ENCODE results near the gene VIP.
"Not testable (repeated sequence)": the region's sequence is repeated elsewhere in the genome, so short reads cannot be mapped to it uniquely, and the experiment has no call there.

VIP gene
- total RNA-seq: 0 reads per million in 2 donors

- DNase-seq: peak in 1 of 5 experiments; percentile 3
These were observed at the start of gene VIP for GRCh38 chr6:152750694-152751093. Gene VIP, plus strand, starts transcription at chr6:152750797. Its CDS starts 1,381 bp downstream, at chr6:152752178.

GRCh38 chr6:152701081-152701862 lies 49.3 kb upstream of the VIP start:
- no peak for DNase-seq

DNA sequence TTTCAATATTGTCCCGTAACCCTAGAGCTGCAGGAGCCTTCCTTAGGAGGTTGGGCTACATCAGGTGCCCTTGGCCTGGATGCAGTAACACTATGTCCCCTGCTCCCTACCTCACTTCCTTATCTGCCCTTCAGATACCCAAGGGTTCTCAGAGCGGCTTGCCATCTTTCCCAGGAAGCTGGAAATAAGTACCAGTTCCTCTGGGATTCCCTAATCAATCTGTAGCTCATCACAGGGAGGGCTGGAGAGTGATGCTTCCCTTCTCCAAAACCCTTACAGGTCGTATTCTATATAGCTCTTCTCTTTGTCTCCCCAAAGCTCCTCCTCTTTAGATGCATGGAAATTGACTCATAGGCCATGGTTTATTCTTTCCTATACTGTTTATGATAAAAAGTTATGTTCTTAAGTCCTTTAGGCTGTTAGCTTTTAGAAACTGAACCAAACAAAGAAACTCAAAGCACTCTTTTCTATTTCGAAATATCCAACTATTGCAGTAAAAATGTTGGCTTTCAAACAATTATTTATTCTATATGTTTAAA lies 48.7 kb upstream of the VIP start:
- no peak for DNase-seq

DNA sequence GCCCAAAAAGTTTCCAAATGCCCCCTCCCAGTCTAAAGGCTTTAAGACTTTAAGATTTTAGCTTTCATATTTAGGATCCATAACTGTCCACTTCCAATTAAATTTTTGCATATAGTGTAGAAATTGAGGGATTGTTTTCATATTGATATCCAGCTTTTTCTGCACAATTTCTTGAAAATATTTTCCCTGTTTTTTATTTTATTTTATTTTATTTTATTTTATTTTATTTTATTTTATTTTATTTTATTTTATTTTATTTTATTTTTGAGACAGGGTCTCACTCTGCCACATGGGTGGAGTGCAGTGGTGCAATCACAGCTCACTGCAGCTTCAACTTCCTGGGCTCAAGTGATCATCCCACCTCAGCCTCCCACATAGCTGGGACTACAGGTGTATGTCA lies 46.8 kb upstream of the VIP start:
- DNase-seq: not testable (repeated sequence)

- DNase-seq: no peak
These were observed 45.3 kb upstream of the VIP start for GRCh38 chr6:152705327-152705726.

DNA sequence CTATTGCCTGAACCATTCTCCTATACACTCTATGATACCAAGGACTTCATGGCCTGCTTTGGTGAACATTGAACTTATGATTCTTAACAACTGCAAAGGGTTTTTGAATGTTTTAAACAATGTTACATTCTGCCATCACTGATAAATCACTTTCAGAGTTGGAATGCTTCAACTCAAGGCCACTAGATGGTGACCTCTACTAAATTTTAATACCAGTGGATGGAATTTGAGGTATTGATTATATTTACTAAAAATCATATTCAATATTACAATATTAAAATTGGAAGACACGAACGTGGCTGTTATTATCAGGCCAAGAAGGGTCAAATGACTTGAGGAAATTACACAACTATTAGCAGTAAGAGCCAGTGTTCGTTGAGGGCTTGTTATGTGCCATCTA lies 34.3 kb upstream of the VIP start:
- DNase-seq: no peak

GRCh38 chr6:152720974-152721373 lies 29.6 kb upstream of the VIP start:
- no peak for DNase-seq

- DNase-seq: no peak
These were observed 28.6 kb upstream of the VIP start for GRCh38 chr6:152721956-152722355.

DNA sequence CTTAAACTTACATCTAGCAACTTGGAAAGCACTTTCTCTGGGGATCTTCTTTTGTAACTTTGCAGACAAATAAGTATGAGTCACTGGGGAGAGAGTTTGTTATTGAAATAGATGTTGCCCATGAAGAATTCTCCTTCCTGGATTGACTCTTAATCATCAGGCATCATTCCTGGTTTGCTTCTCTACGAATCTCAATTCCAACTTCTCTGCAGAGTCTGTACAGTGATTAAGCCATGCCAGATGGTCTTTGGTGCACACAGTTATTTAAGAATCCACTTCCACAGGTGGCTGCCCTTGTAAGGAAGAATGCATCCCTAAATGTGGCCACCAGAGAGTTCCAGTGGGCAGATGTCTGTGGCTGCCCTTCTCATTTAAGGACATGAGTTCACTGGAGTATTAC lies 27.2 kb upstream of the VIP start:
- DNase-seq: no peak

DNA sequence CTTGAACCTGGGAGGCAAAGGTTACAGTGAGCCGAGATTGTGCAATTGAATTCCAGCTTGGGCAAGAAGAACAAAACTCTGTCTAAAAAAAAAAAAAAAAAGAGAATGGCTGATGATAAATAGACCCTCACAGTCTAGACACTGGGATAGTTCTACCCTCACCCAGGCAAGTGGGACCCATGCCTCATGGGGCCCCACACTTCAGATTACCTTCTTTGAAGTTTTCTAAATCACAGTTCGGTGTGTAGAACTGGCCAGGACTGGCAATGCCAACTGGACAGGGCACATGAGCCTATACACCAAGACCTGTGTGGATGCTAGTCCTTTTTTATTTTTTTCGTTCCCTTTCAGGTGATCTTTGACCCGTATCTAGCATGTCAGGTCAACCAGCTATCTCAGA lies 24.3 kb upstream of the VIP start:
- no peak for DNase-seq

GRCh38 chr6:152727507-152727906 lies 23.1 kb upstream of the VIP start:
- DNase-seq: no peak

DNA sequence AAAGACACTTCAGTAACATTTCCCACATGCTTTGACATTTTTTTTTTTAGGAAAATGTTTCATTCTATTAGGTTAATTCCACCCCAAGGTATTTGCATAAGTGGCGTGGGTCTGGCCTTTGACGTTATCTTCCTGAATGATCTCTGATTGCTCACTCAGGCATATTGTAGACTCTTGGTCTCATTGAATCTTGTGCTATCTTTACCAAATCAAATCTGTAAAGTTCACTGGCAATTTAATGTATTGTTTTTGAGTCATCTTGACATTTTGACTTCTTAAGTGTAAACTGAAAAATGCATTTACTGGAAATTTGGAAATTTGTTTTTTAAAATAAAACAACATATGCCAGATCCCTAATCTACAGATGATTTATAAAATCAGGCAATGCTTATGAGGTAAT lies 16.0 kb upstream of the VIP start:
- no peak for DNase-seq

GRCh38 chr6:152736687-152737273 lies 13.8 kb upstream of the VIP start:
- no peak for DNase-seq

GRCh38 chr6:152745509-152746171 lies 5.0 kb upstream of the VIP start:
- DNase-seq: no peak

DNA sequence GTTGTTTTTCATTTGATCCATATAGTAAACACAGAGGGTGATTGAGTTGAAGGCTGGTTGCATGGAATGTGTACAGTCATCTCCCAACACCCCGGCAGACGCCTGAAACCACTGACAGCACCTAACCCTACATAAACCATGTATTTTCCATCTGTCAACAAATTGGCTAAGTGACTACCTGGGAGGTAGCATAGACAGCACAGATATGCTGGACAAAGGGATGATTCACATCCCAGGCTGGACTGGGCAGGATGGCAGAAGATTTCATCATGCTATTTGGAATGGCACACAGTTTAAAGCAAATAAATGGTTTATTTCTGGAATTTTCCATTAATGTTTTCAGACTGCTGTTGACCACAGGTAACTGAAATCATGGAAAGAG lies 4.4 kb upstream of the VIP start:
- DNase-seq: no peak

- no peak for DNase-seq
These were observed 1.8 kb upstream of the VIP start for GRCh38 chr6:152748843-152749242.

DNA sequence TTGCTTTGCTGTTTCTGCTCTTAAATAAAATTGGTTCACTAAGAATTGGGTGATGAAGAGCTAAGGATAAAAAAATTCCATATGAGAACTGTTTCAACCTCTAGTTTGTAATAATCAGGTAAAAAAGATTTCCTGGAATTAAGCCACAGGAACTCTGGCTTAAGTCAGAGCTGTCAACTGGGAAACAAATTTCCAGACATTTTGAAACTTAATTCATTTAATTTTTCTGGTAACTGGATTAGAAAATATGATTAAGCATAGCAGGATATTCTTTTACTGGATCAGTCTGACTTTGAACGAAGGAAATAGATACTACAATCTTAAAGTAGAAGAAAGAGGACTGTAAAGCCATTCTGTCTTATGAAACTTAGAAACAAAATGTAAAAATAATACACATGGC lies 1.3 kb upstream of the VIP start:
- DNase-seq: no peak

GRCh38 chr6:152765331-152765730 lies 14.7 kb downstream of the VIP start:
- no peak for DNase-seq

- no peak for DNase-seq
These were observed 18.6 kb downstream of the VIP start for GRCh38 chr6:152769159-152769558.

DNA sequence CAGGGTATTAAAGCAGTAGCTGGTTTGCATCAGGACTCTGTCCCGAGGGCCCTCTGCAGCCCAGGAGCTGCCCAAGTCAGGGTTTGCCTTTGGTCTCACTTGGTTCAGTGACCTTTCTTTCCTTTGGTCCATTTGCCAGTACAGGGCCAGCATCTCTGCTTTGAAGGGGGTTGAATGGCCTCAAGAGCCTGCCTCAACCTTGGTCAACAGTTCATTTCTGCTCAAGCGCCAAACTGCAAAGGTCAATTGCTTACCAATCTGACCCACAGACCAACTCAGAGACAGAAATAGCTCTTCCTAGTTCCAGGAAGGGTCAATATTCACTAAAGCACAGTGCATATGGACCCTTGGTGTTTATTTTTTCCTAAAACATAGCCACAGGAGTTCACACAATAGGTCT lies 19.4 kb downstream of the VIP start:
- no peak for DNase-seq

- no peak for DNase-seq
These were observed 20.6 kb downstream of the VIP start for GRCh38 chr6:152771061-152771687.

- DNase-seq: no peak
These were observed 24.8 kb downstream of the VIP start for GRCh38 chr6:152775428-152775827.

- no peak for DNase-seq
These were observed 26.2 kb downstream of the VIP start for GRCh38 chr6:152776833-152777232.
